Measurements from ENCODE around the gene MT2A. TPM values are rescaled to one million over a fixed set of nuclear protein-coding genes. Genes with fewer than 3 reads are reported as not detected.

The MT2A gene
- total and polyA plus RNA-seq, 10 of the 15 experiments (the other 5 are each of a cell fraction or from before 2014, with no cell fraction given), result 7.3 to 271 (median 53.5) TPM

DNA sequence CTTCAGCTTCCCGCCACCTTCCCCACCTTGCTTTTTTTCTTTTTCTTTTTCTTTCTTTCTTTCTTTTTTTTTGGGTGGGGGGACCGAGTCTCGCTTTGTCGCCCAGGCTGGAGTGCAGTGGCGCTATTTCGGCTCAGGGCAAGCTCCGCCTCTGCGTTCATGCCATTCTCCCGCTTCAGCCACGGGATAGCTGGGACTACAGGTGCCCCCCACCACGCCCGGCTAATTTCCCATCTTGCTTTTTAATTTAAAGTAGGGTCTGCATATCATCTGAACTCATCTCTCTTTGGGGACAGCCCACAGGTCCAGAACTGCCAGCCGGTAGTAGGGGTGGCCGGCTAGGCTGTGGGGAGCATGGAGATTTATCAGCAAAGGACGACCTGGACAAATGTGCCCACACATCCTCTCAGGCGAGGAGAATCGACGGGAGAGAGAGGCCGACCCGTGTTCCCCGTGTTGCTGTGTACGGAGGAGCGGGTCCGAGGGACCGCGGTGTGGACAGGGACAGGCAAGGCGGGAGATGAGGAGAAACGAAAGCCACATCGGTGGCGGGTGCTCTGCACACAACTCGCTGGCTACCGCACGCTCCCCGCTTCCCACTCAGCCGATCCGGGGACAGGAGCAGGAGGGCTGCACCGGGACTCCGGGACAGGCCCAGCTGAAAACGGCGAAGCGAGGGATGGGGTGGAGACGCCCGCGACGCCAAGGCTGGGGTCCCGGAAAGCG, 26.5 kb downstream of the MT2A start (continued):
- TF ChIP-seq, protein P1, sequence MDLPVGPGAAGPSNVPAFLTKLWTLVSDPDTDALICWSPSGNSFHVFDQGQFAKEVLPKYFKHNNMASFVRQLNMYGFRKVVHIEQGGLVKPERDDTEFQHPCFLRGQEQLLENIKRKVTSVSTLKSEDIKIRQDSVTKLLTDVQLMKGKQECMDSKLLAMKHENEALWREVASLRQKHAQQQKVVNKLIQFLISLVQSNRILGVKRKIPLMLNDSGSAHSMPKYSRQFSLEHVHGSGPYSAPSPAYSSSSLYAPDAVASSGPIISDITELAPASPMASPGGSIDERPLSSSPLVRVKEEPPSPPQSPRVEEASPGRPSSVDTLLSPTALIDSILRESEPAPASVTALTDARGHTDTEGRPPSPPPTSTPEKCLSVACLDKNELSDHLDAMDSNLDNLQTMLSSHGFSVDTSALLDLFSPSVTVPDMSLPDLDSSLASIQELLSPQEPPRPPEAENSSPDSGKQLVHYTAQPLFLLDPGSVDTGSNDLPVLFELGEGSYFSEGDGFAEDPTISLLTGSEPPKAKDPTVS (IDR thresholded peaks at IDR 0.05; ENCODE audit: low read depth, low read length), result no peak
- TF ChIP-seq, protein P2, sequence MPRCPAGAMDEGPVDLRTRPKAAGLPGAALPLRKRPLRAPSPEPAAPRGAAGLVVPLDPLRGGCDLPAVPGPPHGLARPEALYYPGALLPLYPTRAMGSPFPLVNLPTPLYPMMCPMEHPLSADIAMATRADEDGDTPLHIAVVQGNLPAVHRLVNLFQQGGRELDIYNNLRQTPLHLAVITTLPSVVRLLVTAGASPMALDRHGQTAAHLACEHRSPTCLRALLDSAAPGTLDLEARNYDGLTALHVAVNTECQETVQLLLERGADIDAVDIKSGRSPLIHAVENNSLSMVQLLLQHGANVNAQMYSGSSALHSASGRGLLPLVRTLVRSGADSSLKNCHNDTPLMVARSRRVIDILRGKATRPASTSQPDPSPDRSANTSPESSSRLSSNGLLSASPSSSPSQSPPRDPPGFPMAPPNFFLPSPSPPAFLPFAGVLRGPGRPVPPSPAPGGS (IDR thresholded peaks at IDR 0.05; ENCODE audit: borderline replicate concordance, insufficient read depth, low read depth, low read length, poor library complexity, severe bottlenecking), result no peak
- TF ChIP-seq, protein P3, sequence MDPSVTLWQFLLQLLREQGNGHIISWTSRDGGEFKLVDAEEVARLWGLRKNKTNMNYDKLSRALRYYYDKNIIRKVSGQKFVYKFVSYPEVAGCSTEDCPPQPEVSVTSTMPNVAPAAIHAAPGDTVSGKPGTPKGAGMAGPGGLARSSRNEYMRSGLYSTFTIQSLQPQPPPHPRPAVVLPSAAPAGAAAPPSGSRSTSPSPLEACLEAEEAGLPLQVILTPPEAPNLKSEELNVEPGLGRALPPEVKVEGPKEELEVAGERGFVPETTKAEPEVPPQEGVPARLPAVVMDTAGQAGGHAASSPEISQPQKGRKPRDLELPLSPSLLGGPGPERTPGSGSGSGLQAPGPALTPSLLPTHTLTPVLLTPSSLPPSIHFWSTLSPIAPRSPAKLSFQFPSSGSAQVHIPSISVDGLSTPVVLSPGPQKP (IDR thresholded peaks at IDR 0.05; ENCODE audit: low read depth, low read length), result no peak
- no peak for TF ChIP-seq ZNF274 (IDR thresholded peaks at IDR 0.05; ENCODE audit: insufficient read depth, insufficient read length)
- TF ChIP-seq SREBF2 (IDR thresholded peaks at IDR 0.05; ENCODE audit: low read length), result no peak
- TF ChIP-seq MTA2 (IDR thresholded peaks at IDR 0.05; ENCODE audit: low read depth), result no peak
- TF ChIP-seq, protein P4, sequence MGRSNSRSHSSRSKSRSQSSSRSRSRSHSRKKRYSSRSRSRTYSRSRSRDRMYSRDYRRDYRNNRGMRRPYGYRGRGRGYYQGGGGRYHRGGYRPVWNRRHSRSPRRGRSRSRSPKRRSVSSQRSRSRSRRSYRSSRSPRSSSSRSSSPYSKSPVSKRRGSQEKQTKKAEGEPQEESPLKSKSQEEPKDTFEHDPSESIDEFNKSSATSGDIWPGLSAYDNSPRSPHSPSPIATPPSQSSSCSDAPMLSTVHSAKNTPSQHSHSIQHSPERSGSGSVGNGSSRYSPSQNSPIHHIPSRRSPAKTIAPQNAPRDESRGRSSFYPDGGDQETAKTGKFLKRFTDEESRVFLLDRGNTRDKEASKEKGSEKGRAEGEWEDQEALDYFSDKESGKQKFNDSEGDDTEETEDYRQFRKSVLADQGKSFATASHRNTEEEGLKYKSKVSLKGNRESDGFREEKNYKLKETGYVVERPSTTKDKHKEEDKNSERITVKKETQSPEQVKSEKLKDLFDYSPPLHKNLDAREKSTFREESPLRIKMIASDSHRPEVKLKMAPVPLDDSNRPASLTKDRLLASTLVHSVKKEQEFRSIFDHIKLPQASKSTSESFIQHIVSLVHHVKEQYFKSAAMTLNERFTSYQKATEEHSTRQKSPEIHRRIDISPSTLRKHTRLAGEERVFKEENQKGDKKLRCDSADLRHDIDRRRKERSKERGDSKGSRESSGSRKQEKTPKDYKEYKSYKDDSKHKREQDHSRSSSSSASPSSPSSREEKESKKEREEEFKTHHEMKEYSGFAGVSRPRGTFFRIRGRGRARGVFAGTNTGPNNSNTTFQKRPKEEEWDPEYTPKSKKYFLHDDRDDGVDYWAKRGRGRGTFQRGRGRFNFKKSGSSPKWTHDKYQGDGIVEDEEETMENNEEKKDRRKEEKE (IDR thresholded peaks at IDR 0.05), result no peak
- TF ChIP-seq POU2F2 (IDR thresholded peaks at IDR 0.05; ENCODE audit: borderline replicate concordance, low read depth, low read length), result no peak

Measured in GM12878 (cell line).